Liver (tissue), 3 donors: ENCODE data around the gene BACH2.

ENCODE experiments used
- EGR1 ChIP-seq, 2 donors: IDR thresholded peaks; 2 replicates each; pipeline ENCODE4 v1.6.1; 2016 to 2018; ENCODE audit warnings: antibody characterized with exemption in 2 of 2, low read depth in 2 of 2
- FOXA2 ChIP-seq: IDR thresholded peaks from 2 replicates; pipeline ENCODE4 v1.6.1; 2016; ENCODE audit warnings: antibody characterized with exemption
- GABPA ChIP-seq, 2 donors: IDR thresholded peaks in 1 of 2; conservative IDR thresholded peaks in 1 of 2; 2 replicates each; pipeline ENCODE4 v1.6.1; 2016; ENCODE audit warnings: antibody characterized with exemption in 2 of 2, mild to moderate bottlenecking in 1 of 2, moderate library complexity in 1 of 2
- RAD21 ChIP-seq, 2 donors: IDR thresholded peaks; 2 replicates each; pipeline ENCODE4 v1.6.1; 2016; ENCODE audit warnings: antibody characterized with exemption in 2 of 2, mild to moderate bottlenecking in 2 of 2
- SP1 ChIP-seq: IDR thresholded peaks from 2 replicates; pipeline ENCODE4 v1.6.1; 2018; ENCODE audit warnings: antibody characterized with exemption, mild to moderate bottlenecking
- TF ChIP-seq, protein P1 (sequence below): fragments of 150-350 bp; IDR thresholded peaks from 2 replicates; pipeline ENCODE4 v1.5.1; 2017; ENCODE audit warnings: improper control_type of control experiment, low read depth, low read length; ENCODE audit not compliant: missing input control
- donor health status: healthy.
- donor health status: healthy.

DNA sequence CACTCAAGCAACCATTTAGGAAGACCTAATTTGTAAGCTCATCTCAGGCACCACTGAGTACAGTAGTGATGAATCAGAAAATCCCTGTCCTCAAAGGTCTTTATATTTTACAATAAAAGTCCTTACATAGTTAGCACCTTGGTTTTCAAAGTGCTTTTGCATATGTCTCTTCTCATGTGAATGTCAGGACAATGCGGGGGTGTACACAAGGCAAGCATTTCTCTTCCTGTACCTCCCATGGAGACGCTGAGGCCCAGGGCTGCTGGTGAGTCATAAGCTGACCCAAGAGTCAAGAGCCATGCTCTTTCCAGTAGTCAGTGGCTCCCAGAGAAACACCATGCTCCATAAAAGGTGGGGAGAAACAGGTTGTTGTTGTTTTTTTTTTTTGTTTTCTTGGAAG, 228.4 kb downstream of the BACH2 start:
- TF ChIP-seq RAD21 (IDR thresholded peaks at IDR 0.05) = no peak
- no peak for TF ChIP-seq SP1
- TF ChIP-seq, protein P1, sequence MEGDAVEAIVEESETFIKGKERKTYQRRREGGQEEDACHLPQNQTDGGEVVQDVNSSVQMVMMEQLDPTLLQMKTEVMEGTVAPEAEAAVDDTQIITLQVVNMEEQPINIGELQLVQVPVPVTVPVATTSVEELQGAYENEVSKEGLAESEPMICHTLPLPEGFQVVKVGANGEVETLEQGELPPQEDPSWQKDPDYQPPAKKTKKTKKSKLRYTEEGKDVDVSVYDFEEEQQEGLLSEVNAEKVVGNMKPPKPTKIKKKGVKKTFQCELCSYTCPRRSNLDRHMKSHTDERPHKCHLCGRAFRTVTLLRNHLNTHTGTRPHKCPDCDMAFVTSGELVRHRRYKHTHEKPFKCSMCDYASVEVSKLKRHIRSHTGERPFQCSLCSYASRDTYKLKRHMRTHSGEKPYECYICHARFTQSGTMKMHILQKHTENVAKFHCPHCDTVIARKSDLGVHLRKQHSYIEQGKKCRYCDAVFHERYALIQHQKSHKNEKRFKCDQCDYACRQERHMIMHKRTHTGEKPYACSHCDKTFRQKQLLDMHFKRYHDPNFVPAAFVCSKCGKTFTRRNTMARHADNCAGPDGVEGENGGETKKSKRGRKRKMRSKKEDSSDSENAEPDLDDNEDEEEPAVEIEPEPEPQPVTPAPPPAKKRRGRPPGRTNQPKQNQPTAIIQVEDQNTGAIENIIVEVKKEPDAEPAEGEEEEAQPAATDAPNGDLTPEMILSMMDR = no peak
- no peak for TF ChIP-seq GABPA (IDR thresholded peaks at IDR 0.05 in 1 of 2, conservative IDR thresholded peaks at IDR 0.05 in 1 of 2)
- TF ChIP-seq FOXA2 = no peak
- no peak for TF ChIP-seq EGR1 (IDR thresholded peaks at IDR 0.05; ENCODE audit: low read depth in 2 of 2)
